HepG2 (cell line): ENCODE results near the gene PRKAB1. TPM values are rescaled to one million over a fixed set of nuclear protein-coding genes. Genes with fewer than 3 reads are reported as not detected.

Experiments used
- ATAC-seq: fragments of 200-7000 bp; cut with Tn5 transposase; 3 replicates; pipeline ENCODE4 v1.9.1; 2020; ENCODE audit warnings: mild to moderate bottlenecking, moderate library complexity
- BruUV-seq: library from RNA; stranded (reverse); fragments of 400-500 nt; replicated peaks from 2 replicates; lab custom pipeline; 2021; lab: Mats Ljungman, UMichigan
- CTCF ChIA-PET: fragments of 300-600 bp; formaldehyde crosslinking; extraction: SDS; loops from one replicate; lab custom pipeline; 2021; ENCODE audit warnings: low total read pairs, inconsistent platforms, low intra/inter-chr PET ratio; lab: Yijun Ruan, JAX
- POLR2A ChIA-PET: fragments of 350-600 bp; sonication (Branson Sonifier 250); formaldehyde crosslinking; loops from one replicate; lab custom pipeline; 2020; ENCODE audit warnings: antibody characterized with exemption, inconsistent platforms; lab: Yijun Ruan, JAX
- DNase-seq: peaks from one replicate; pipeline ENCODE4 v3.0.0-alpha.2; 2015; ENCODE audit warnings: low spot score
- FAIRE-seq: peaks from 3 replicates; lab custom pipeline; 2011; peaks lifted over from hg19 to GRCh38; lab: Jason Lieb, UNC
- H2AFZ ChIP-seq: one replicate; pipeline ENCODE4 v1.6.1; 2011; ENCODE audit warnings: low read length, inconsistent platforms
- H3K27ac ChIP-seq: fragments of 300-600 bp; 3 replicates; pipeline ENCODE4 v1.8.0; 2011; ENCODE audit warnings: mixed run types, mild to moderate bottlenecking, mixed read lengths, low read length, inconsistent platforms; ENCODE audit not compliant: insufficient read depth; ENCODE audit errors: extremely low read length
- H3K27me3 ChIP-seq, 2 experiments: fragments of 200-600 bp in 1 of 2; 2 replicates in 1 of 2; 3 replicates in 1 of 2; pipeline versions ENCODE4 v1.6.0 to v1.8.0; 2011; ENCODE audit warnings: low read length in 2 of 2, mild to moderate bottlenecking in 2 of 2, moderate library complexity in 2 of 2, inconsistent platforms in 1 of 2; ENCODE audit not compliant: insufficient read depth in 2 of 2, control insufficient read depth in 1 of 2
- H3K36me3 ChIP-seq, 2 experiments: fragments of 200-600 bp in 1 of 2; replicated peaks in 1 of 2; 2 replicates in 1 of 2; 3 replicates in 1 of 2; pipeline versions ENCODE4 v1.5.1 to v1.8.0; 2011; ENCODE audit warnings: low read length in 2 of 2, inconsistent platforms in 1 of 2; ENCODE audit not compliant: insufficient read depth in 2 of 2, control insufficient read depth in 1 of 2
- H3K4me1 ChIP-seq: 2 replicates; pipeline ENCODE4 v1.5.1; 2012; ENCODE audit warnings: low read length, inconsistent platforms; ENCODE audit not compliant: insufficient read depth
- H3K4me2 ChIP-seq: 2 replicates; pipeline ENCODE4 v1.6.0; 2011; ENCODE audit warnings: low read depth, low read length, inconsistent platforms
- H3K4me3 ChIP-seq, 3 experiments: fragments of 200-600 bp in 1 of 3; sonication (generic), shearing (Covaris generic) in 1 of 3; replicated peaks in 1 of 3; 2 replicates each; pipeline ENCODE4 v1.5.1; 2011 to 2016; ENCODE audit warnings: low read length in 3 of 3, inconsistent platforms in 2 of 3, low read depth in 2 of 3, mild to moderate bottlenecking in 2 of 3, control low read depth in 1 of 3, mixed read lengths in 1 of 3; ENCODE audit not compliant: insufficient read depth in 1 of 3
- H3K79me2 ChIP-seq: one replicate; pipeline ENCODE4 v1.6.1; 2011; ENCODE audit warnings: low read length, inconsistent platforms; ENCODE audit not compliant: insufficient read depth
- H3K9ac ChIP-seq: 2 replicates; pipeline ENCODE4 v1.6.0; 2011; ENCODE audit warnings: mild to moderate bottlenecking, low read depth, low read length, inconsistent platforms; ENCODE audit not compliant: insufficient read depth
- H3K9me3 ChIP-seq: 2 replicates; pipeline ENCODE4 v1.5.1; 2012; ENCODE audit warnings: mild to moderate bottlenecking, low read length
- H4K20me1 ChIP-seq: 2 replicates; pipeline ENCODE4 v1.6.0; 2011; ENCODE audit warnings: inconsistent platforms, mild to moderate bottlenecking, low read length, moderate library complexity; ENCODE audit not compliant: insufficient read depth
- ARNTL ChIP-seq: sonication (generic); formaldehyde crosslinking; IDR thresholded peaks from 2 replicates; pipeline ENCODE4 v1.4.0; 2020; ENCODE audit warnings: mild to moderate bottlenecking, missing genetic modification reagents
- HCFC1 ChIP-seq: fragments of 150-350 bp; IDR thresholded peaks from 2 replicates; pipeline ENCODE4 v1.6.1; 2014; ENCODE audit warnings: low read depth, low read length
- MAFF ChIP-seq: IDR thresholded peaks from 2 replicates; pipeline ENCODE4 v1.6.1; 2011; ENCODE audit warnings: low read depth, low read length, improper control_type of control experiment
- MAFK ChIP-seq, 2 experiments: IDR thresholded peaks in 1 of 2; conservative IDR thresholded peaks in 1 of 2; 2 replicates each; pipeline ENCODE4 v1.6.1; 2011; ENCODE audit warnings: improper control_type of control experiment in 2 of 2, low read length in 2 of 2
- NCOR1 ChIP-seq: fragments of 200-600 bp; sonication (generic); IDR thresholded peaks from 2 replicates; pipeline ENCODE4 v1.7.0; 2017; ENCODE audit warnings: antibody characterized with exemption, low read length, borderline replicate concordance
- NFATC3 ChIP-seq: sonication (generic); formaldehyde crosslinking; IDR thresholded peaks from 2 replicates; pipeline ENCODE4 v1.5.1; 2020; ENCODE audit warnings: mild to moderate bottlenecking, missing genetic modification reagents
- NFE2L2 ChIP-seq: fragments of 150-350 bp; IDR thresholded peaks from 2 replicates; pipeline ENCODE4 v1.6.1; 2014; ENCODE audit warnings: low read length
- SIX4 ChIP-seq: sonication (generic); formaldehyde crosslinking; IDR thresholded peaks from 2 replicates; pipeline ENCODE4 v1.4.0; 2020; ENCODE audit warnings: missing genetic modification reagents
- ZNF121 ChIP-seq: sonication (generic); formaldehyde crosslinking; IDR thresholded peaks from 2 replicates; pipeline ENCODE4 v1.5.0; 2020; ENCODE audit warnings: mild to moderate bottlenecking, missing genetic modification reagents
- ZNF275 ChIP-seq: sonication (generic); formaldehyde crosslinking; IDR thresholded peaks from 2 replicates; pipeline ENCODE4 v1.8.0; 2022; ENCODE audit warnings: missing genetic modification reagents, mild to moderate bottlenecking, inconsistent platforms, borderline replicate concordance
- ZNF710 ChIP-seq: sonication (generic); formaldehyde crosslinking; IDR thresholded peaks from 2 replicates; pipeline ENCODE4 v1.5.0; 2020; ENCODE audit warnings: mild to moderate bottlenecking, missing genetic modification reagents, borderline replicate concordance
- WGBS: methylation state at CpG from one replicate; pipeline ENCODE4 v1.1.6; 2017; ENCODE audit warnings: low lambda C conversion rate; 5-methylcytosine and 5-hydroxymethylcytosine counted together
- in situ Hi-C: cut with HindIII; loops from 2 replicates; pipeline ENCODE4 v1.10.0; 2017; ENCODE audit warnings: low pct_unique_long_range_greater_than_20kb; ENCODE audit not compliant: extremely low pct_ligation_motif_present
- intact Hi-C: fragments of 100-400 bp; cut with micrococcal nuclease; formaldehyde crosslinking; loops from one replicate; pipeline ENCODE4 v1.10.0; 2022; ENCODE audit not compliant: unreplicated experiment
- polyA plus RNA-seq, 8 experiments: library from polyadenylated mRNA; depleted of rRNA in 3 of 8; stranded (reverse) in 7 of 8; unstranded in 1 of 8; fragments of >200 nt; fragmentation: Illumina TruSeq in 4 of 8; extraction: Trizol in 4 of 8; gene quantifications; 2 replicates each; pipeline versions ENCODE4 v1.2.1 to v1.2.3, GENCODE V29; 2011 to 2016; ENCODE audit warnings: low read depth in 4 of 8, missing spikeins in 1 of 8, mixed read lengths in 1 of 8; ENCODE audit not compliant: insufficient read depth in 1 of 8
- total RNA-seq, 5 experiments: library from RNA; depleted of rRNA; stranded (reverse); fragments of >200 nt; fragmentation: Illumina TruSeq; extraction: Trizol; gene quantifications; 2 replicates each; pipeline ENCODE4 v1.2.3, GENCODE V29; 2016; ENCODE audit warnings: low read depth in 1 of 5

Gene PRKAB1
- total and polyA plus RNA-seq, 2 of the 13 experiments (the other 11 are each of a cell fraction or from before 2014, with no cell fraction given), result 28.4 to 35.5 TPM

GRCh38 chr12:119711693-119712092, 43.8 kb downstream of the PRKAB1 start:
- BruUV-seq, result no TSS peak
- H2AFZ ChIP-seq, result no peak overlapping the region
- no peaks in the 10 kb centered on the region; the same call in 1 of the 2 replicates for H4K20me1 ChIP-seq
- TF ChIP-seq SIX4 (no peak), ZNF121 (CRISPR knock-in tag) (peak; percentile 54; the same call in 1 of the 2 replicates)
- TF ChIP-seq, all 625 proteins: peak for 1
- in situ Hi-C loops (no loop called here), intact Hi-C loops (no loop called here)
- CTCF ChIA-PET, result no interaction called here
- WGBS, result 98% methylated on average over 4 of the region's 4 CpGs
- Histone ChIP-seq H3K36me3 (peaks cover 16 to 59% of the 10 kb centered on the region in 2 experiments), H3K27ac (no peak overlapping the region), H3K79me2 (no peaks in the 10 kb centered on the region), H3K27me3 (no peaks in the 10 kb centered on the region), H3K4me2 (no peak overlapping the region), H3K4me1 (peaks cover 12% of the 10 kb centered on the region), H3K9ac (no peak overlapping the region), H3K9me3 (no peaks in the 10 kb centered on the region), H3K4me3 (no peak overlapping the region)
- FAIRE-seq (no peak), ATAC-seq (no peak), DNase-seq (no peak)
- POLR2A ChIA-PET, result no interaction called here

- no peaks in the 10 kb centered on the region for H3K27me3 ChIP-seq
- H3K27ac ChIP-seq, result no peak overlapping the region
- H3K79me2 ChIP-seq, result no peaks in the 10 kb centered on the region
- 95% methylated on average over 11 of the region's 11 CpGs for whole genome bisulfite sequencing
- H3K36me3 ChIP-seq, result peaks cover 16 to 54% of the 10 kb centered on the region in 2 experiments
- no peak for FAIRE-seq
- no peak overlapping the region for H3K4me3 ChIP-seq
- DNase-seq, result no peak
- H3K9ac ChIP-seq, result no peak overlapping the region
- H3K9me3 ChIP-seq, result no peaks in the 10 kb centered on the region
- ChIA-PET CTCF (no interaction called here), POLR2A (no interaction called here)
- H2AFZ ChIP-seq, result no peak overlapping the region
- in situ Hi-C loops, result no loop called here
- no peaks in the 10 kb centered on the region; the same call in 1 of the 2 replicates for H4K20me1 ChIP-seq
- no peak for ATAC-seq
- TF ChIP-seq MAFF (peak; percentile 88), ZNF275 (no peak), NFATC3 (no peak), NCOR1 (no peak), MAFK (conservative IDR thresholded peaks at IDR 0.05 in 1 of 2, IDR thresholded peaks at IDR 0.05 in 1 of 2; ENCODE audit: low read length in 2 of 2) (peak; percentile 88 to 91), ZNF710 (CRISPR knock-in tag) (no peak), ARNTL (CRISPR knock-in tag) (no peak), NFE2L2 (no peak), HCFC1 (no peak)
- no peak overlapping the region for H3K4me2 ChIP-seq
- intact Hi-C loops, result no loop called here
- no TSS peak for BruUV-seq
- peaks cover 17% of the 10 kb centered on the region for H3K4me1 ChIP-seq
Measured at GRCh38 chr12:119712721-119713120, 44.8 kb downstream of the PRKAB1 start.
